Activated naive CD8-positive, alpha-beta T cell treated with anti-CD3 and anti-CD28 coated beads, Interleukin-2, amount 10 ng/mL, durations not matched to agents 7 days and 5 days (primary cell): Measurements from ENCODE around the gene NCBP3. TPM values are rescaled to one million over a fixed set of nuclear protein-coding genes. Genes with fewer than 3 reads are reported as not detected.
A peak's percentile ranks its signal among the peaks of the same experiment; 100 is the strongest.

Source experiments
- ATAC-seq: fragments of 150-1000 bp; cut with Tn5 transposase; one replicate; pipeline ENCODE4 v1.10.0; 2021; ENCODE audit warnings: low read depth, moderate library complexity
- POLR2A ChIA-PET: fragments of 350-600 bp; sonication (Branson Sonifier 250); formaldehyde crosslinking; loops from one replicate; lab custom pipeline; 2021; ENCODE audit warnings: antibody characterized with exemption; lab: Charles Lee
- DNase-seq: peaks from one replicate; pipeline ENCODE4 v3.0.0; 2021
- H3K27ac Mint-ChIP-seq: one replicate; pipeline ENCODE4 v1.8.0; 2022; ENCODE audit warnings: mild to moderate bottlenecking, mixed read lengths
- H3K27me3 Mint-ChIP-seq: one replicate; pipeline ENCODE4 v1.8.0; 2022; ENCODE audit warnings: mild to moderate bottlenecking, moderate library complexity, mixed read lengths
- H3K36me3 Mint-ChIP-seq: one replicate; pipeline ENCODE4 v1.8.0; 2021; ENCODE audit warnings: mild to moderate bottlenecking, mixed read lengths
- H3K4me1 Mint-ChIP-seq: one replicate; pipeline ENCODE4 v1.8.0; 2021; ENCODE audit warnings: mixed read lengths
- H3K4me3 Mint-ChIP-seq: one replicate; pipeline ENCODE4 v1.8.0; 2022; ENCODE audit warnings: mild to moderate bottlenecking, moderate library complexity, mixed read lengths
- H3K9me3 Mint-ChIP-seq: one replicate; pipeline ENCODE4 v1.8.0; 2021; ENCODE audit warnings: mixed read lengths
- total RNA-seq, 2 experiments: library from RNA; stranded (reverse); gene quantifications; one replicate each; pipeline ENCODE4 v1.2.3, GENCODE V29; 2021

NCBP3 gene
- total RNA-seq, 2 experiments from 2014 or later, result 48.3 to 53.1 TPM

- peaks cover 34% of the 10 kb centered on the region for H3K4me1 Mint-ChIP-seq
- peaks cover 10% of the 10 kb centered on the region for H3K36me3 Mint-ChIP-seq
- ATAC-seq (no peak), DNase-seq (no peak)
- POLR2A ChIA-PET, result interaction anchor here (1.0 kb wide), 1 partner anchor 25 kb away, joined by 6 read pairs; no protein-coding TSS in a partner anchor
- peaks cover 10% of the 10 kb centered on the region for H3K9me3 Mint-ChIP-seq
- H3K4me3 Mint-ChIP-seq, result no peak overlapping the region
- no peak overlapping the region for H3K27ac Mint-ChIP-seq
- peaks cover 5% of the 10 kb centered on the region for H3K27me3 Mint-ChIP-seq
These were observed 84.8 kb downstream of the NCBP3 start for GRCh38 chr17:3761036-3761917.

- peaks cover 10% of the 10 kb centered on the region for H3K9me3 Mint-ChIP-seq
- peaks cover 5% of the 10 kb centered on the region for H3K27me3 Mint-ChIP-seq
- DNase-seq (no peak), ATAC-seq (no peak)
- POLR2A ChIA-PET, result interaction anchor here (0.5 kb wide), 1 partner anchor 923 kb away, joined by 4 read pairs; no protein-coding TSS in a partner anchor
- H3K36me3 Mint-ChIP-seq, result peaks cover 10% of the 10 kb centered on the region
- H3K4me3 Mint-ChIP-seq, result no peak overlapping the region
- peaks cover 22% of the 10 kb centered on the region for H3K4me1 Mint-ChIP-seq
- H3K27ac Mint-ChIP-seq, result peak overlapping the region; percentile 44
These were observed 86.3 kb downstream of the NCBP3 start for GRCh38 chr17:3759597-3760216.

GRCh38 chr17:3755335-3756030 lies 90.6 kb downstream of the NCBP3 start:
- POLR2A ChIA-PET, result interaction anchor here (1.0 to 1.6 kb wide), 2 partner anchors 14 to 16 kb away, joined by 3 to 5 read pairs; no protein-coding TSS in a partner anchor
- DNase-seq (no peak), ATAC-seq (no peak)
- Mint-ChIP-seq H3K9me3 (peaks cover 6% of the 10 kb centered on the region), H3K36me3 (peaks cover 7% of the 10 kb centered on the region), H3K27me3 (peaks cover 8% of the 10 kb centered on the region), H3K4me3 (peak overlapping the region; percentile 22), H3K27ac (peak overlapping the region; percentile 58), H3K4me1 (peaks cover 13% of the 10 kb centered on the region)

DNA sequence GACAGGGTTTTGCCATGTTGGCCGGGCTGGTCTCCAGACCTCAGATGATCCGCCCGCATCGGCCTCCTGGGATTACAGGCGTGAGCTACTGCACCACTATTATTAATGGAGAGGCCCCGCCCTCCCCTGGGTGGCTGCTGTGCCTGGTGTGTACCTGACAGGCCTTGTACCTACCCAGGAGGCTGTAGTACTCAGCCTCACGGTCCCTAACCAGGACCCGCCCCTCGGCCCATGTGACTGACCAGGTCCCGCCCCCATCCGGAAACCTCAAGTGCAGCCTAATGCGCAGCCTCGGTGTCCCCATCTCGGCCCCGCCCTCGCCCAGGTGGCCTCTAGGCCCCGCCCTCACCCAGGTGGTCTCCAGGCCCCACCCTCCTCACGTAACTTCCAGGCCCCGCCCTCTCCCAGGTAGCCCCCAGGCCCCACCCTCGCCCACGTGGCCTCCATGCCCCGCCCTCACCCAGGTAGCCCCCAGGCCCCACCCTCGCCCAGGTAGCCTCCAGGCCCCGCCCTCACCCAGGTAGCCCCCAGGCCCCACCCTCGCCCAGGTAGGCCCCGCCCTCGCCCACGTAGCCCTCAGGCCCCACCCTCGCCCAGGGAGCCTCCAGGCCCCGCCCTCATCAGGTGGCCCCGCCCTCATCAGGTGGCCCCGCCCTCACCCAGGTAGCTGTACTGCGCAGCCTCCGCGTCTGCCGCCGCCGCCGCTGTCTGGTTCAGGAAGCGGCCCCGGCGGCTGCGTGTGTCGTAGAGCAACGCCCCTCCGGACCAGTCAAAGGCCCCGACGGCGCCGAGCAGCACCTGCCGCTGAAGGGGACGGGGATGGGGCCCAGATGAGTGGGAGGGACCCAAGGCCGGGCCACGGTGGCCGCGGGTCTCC lies 91.3 kb downstream of the NCBP3 start:
- peaks cover 11% of the 10 kb centered on the region for H3K27me3 Mint-ChIP-seq
- peak; percentile 77 for DNase-seq
- ATAC-seq, result peak; percentile 85
- H3K27ac Mint-ChIP-seq, result no peak overlapping the region
- POLR2A ChIA-PET, result interaction anchor here (1.6 kb wide), 1 partner anchor 15 kb away, joined by 3 read pairs; no protein-coding TSS in a partner anchor
- H3K4me1 Mint-ChIP-seq, result peaks cover 19% of the 10 kb centered on the region
- no peak overlapping the region for H3K4me3 Mint-ChIP-seq
- peaks cover 2% of the 10 kb centered on the region for H3K36me3 Mint-ChIP-seq
- H3K9me3 Mint-ChIP-seq, result peaks cover 1% of the 10 kb centered on the region

GRCh38 chr17:3754066-3754457 lies 92.0 kb downstream of the NCBP3 start:
- H3K4me1 Mint-ChIP-seq, result peaks cover 19% of the 10 kb centered on the region
- DNase-seq (no peak), ATAC-seq (no peak)
- no peaks in the 10 kb centered on the region for H3K9me3 Mint-ChIP-seq
- no peak overlapping the region for H3K4me3 Mint-ChIP-seq
- H3K27me3 Mint-ChIP-seq, result peaks cover 14% of the 10 kb centered on the region
- H3K27ac Mint-ChIP-seq, result no peak overlapping the region
- POLR2A ChIA-PET, result interaction anchor here (1.6 kb wide), 1 partner anchor 16 kb away, joined by 3 read pairs; no protein-coding TSS in a partner anchor
- no peaks in the 10 kb centered on the region for H3K36me3 Mint-ChIP-seq

DNA sequence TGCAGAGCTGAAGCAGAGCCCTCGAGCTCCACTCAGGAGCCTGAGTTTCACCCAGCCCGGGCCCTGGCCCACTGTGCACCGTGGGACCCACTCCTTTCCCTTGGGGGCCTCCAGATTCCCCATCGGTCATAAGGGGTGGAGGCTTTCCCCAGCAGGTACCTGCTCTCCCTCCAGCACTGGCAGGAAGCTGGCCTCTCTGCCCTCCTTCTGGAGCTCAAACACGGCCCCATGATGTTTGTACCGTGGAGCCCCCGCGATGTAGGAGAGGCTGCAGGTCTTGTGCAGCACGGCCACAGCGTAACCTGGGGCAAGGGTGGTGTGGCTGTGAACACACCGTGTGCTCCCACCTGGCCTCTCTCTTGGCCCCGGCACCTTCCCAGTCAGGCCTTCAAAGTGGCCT lies 92.4 kb downstream of the NCBP3 start:
- Mint-ChIP-seq H3K9me3 (no peaks in the 10 kb centered on the region), H3K27ac (no peak overlapping the region), H3K36me3 (no peaks in the 10 kb centered on the region), H3K27me3 (peaks cover 17% of the 10 kb centered on the region), H3K4me3 (no peak overlapping the region), H3K4me1 (peaks cover 23% of the 10 kb centered on the region)
- DNase-seq (no peak), ATAC-seq (no peak)
- POLR2A ChIA-PET, result interaction anchor here (0.8 kb wide), 1 partner anchor 14 kb away, joined by 3 read pairs; no protein-coding TSS in a partner anchor

Other genes with a start within 250 kb of the NCBP3 start
- 1 to 10 TPM; 4.5 to 5.7 TPM for gene TRPV1, start 236.8 kb downstream of the NCBP3 start, total RNA-seq
- 10 to 100 TPM; 11.8 to 12.2 TPM for gene SHPK, start 210.0 kb downstream of the NCBP3 start, total RNA-seq
- 10 to 100 TPM in 1 of 2 experiments, 1 to 10 TPM in 1; 8.5 to 10.0 TPM for gene CTNS, start 209.5 kb downstream of the NCBP3 start, total RNA-seq
- gene TAX1BP3, start 177.7 kb downstream of the NCBP3 start, total RNA-seq, result 10 to 100 TPM; 18.5 to 18.8 TPM
- gene EMC6, start 177.4 kb downstream of the NCBP3 start, total RNA-seq, result 10 to 100 TPM; 31.1 to 34.6 TPM
- gene P2RX5, start 150.1 kb downstream of the NCBP3 start, total RNA-seq, result 10 to 100 TPM; 17.2 to 19.0 TPM
- 10 to 100 TPM; 17.5 to 21.4 TPM for gene HASPIN, start 122.3 kb downstream of the NCBP3 start, total RNA-seq
- 10 to 100 TPM; 48.1 to 52.0 TPM for gene ITGAE, start 45.1 kb downstream of the NCBP3 start, total RNA-seq
- 1 to 10 TPM; 4.5 to 4.7 TPM for gene CAMKK1, start 46.8 kb upstream of the NCBP3 start, total RNA-seq
- under 1 TPM; 0.82 to 1.00 TPM for gene P2RX1, start 70.2 kb upstream of the NCBP3 start, total RNA-seq
- 100 to 1,000 TPM; 289 to 297 TPM for gene ATP2A3, start 118.2 kb upstream of the NCBP3 start, total RNA-seq